GM21423 (cell line): ENCODE results near the gene ADCY1.

Source experiments
- ATAC-seq: cut with Tn5 transposase; IDR thresholded peaks from one replicate; pipeline ENCODE4 v1.9.1; 2021; ENCODE audit warnings: mild to moderate bottlenecking, moderate library complexity; ENCODE audit not compliant: unreplicated experiment

Gene ADCY1

GRCh38 chr7:45663167-45663921 lies 89.2 kb downstream of the ADCY1 start:
- ATAC-seq: no peak

DNA sequence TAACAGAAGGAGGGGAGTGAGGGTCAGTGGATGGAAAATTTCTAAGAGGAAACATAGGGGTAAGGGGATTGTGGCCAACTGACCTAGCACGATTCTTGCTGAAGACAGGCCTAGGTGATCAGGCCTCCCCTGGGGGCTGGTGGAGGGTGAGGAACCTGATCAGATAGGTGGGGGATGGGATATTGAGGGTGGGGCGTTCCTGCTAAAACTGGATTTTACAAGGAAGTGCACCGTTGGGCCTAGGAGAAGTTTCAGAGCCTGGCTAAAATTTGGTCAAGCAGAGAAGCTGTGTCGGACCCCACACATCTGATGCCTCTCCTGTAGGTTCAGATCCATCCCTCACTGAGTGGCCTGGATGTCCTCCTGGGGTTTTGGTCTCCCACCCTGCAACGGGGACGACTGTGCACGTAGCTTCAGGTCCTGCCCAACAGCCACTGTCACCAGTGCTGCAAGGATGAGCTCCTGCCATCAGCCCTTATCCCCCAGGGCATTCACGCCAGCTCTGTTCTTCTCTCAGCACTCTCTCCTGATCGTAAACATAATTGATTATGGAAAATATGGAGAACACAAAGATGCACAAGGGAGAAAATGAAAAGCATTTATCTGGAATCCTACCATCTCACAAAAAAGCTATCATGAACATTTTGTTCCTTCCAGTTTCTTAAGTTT lies 89.9 kb downstream of the ADCY1 start:
- ATAC-seq: no peak

GRCh38 chr7:45665172-45665571 lies 91.0 kb downstream of the ADCY1 start:
- ATAC-seq: no peak

DNA sequence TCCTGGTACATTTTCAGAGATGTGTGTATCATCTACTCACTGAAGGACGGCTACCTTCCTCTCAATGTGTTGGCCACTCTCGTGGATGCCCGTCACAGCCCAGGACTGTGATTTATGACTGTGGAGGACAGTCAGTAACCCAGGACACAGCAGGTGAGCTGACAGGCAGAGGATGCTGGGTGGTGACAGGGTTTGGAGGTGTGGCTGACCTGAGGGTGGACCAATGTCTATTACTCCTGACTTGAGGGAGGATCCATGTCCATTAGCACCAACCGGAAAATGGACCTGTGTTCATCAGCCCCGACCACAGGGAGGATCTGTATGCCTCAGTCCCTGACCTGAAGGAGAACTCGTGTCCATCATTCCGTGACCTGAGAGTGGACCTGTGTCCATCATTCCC lies 96.1 kb downstream of the ADCY1 start:
- no peak for ATAC-seq

- ATAC-seq: no peak
Observed at GRCh38 chr7:45670717-45671116, 96.5 kb downstream of the ADCY1 start.

- no peak for ATAC-seq
Observed at GRCh38 chr7:45677311-45677900, 103.2 kb downstream of the ADCY1 start.

GRCh38 chr7:45679516-45679915 lies 105.3 kb downstream of the ADCY1 start:
- no peak for ATAC-seq

- no peak for ATAC-seq
Observed at GRCh38 chr7:45680776-45681175, 106.6 kb downstream of the ADCY1 start.

- ATAC-seq: no peak
Observed at GRCh38 chr7:45681596-45682357, 107.6 kb downstream of the ADCY1 start.

DNA sequence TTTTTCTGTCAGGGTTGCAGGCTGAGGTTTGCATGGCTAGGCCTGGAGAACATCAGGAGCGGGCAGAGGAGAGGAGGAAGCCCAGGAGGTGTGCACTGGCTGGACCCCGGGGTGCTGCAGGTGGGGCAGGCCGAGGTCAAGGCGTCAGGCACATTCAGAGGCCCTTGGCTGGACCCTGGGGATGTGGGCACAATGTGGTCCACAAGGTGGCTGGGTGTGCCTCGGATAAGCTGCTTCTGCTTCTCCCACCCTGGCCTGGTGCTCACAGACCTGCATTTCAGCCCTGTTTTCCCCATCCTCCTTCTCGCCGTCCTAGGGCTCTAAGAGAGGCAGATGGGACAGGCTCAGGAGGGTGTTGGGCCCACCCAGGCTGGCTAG lies 108.2 kb downstream of the ADCY1 start:
- no peak for ATAC-seq

GRCh38 chr7:45682836-45683555 lies 108.8 kb downstream of the ADCY1 start:
- no peak for ATAC-seq

- no peak for ATAC-seq
Observed at GRCh38 chr7:45683556-45684148, 109.5 kb downstream of the ADCY1 start.

DNA sequence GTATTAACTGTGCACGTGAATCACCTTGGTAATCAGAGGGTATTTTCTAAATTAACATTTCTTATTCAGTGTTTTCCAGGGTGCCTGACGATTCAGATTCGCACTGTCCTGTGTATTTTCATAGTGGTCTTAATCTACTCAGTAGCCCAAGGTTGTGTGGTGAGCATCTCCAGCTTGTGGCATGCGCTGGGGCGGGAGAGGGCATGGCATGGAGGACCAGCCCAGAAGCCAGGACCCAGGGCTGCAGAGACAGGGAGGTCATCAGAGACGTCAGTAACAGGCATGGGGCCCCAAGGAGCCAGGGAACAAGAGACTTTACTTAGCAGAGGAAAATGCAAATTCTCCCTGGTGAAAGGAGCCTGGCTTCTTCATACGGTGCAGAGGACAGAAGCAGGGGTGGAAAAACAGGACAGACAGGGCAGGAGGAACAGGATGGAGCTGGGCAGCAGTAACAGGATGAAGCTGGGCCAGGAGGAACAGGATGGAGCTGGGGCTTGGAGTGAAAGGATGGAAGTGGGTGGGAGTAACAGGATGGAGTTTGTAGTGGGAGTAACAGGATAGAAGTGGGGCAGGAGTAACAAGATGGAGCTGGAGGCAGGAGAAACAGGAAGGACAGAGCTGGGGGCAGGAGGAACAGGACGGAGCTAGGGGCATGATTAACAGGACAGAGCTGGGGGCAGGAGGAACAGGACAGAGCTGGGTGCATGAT lies 110.9 kb downstream of the ADCY1 start:
- no peak for ATAC-seq

GRCh38 chr7:45685619-45686240 lies 111.6 kb downstream of the ADCY1 start:
- no peak for ATAC-seq

GRCh38 chr7:45686441-45687184 lies 112.4 kb downstream of the ADCY1 start:
- ATAC-seq: no peak

DNA sequence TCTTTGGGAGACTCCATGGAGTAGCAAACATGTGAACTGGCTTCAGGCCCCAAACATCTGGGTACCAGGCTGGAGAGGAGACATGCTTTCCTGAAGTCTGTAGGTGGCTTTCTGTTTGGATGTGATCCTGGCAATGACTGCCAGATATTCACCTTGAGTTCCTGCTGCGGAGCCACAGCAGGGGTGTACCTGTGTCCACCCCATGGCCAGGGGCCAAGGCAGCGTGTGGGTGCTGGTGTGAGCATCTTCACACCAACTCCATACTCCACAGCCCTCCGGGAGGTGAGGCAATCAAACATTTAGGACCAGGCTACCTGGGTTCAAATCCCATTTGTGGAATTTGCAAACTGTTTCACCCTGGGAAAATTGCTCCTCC lies 113.0 kb downstream of the ADCY1 start:
- no peak for ATAC-seq

DNA sequence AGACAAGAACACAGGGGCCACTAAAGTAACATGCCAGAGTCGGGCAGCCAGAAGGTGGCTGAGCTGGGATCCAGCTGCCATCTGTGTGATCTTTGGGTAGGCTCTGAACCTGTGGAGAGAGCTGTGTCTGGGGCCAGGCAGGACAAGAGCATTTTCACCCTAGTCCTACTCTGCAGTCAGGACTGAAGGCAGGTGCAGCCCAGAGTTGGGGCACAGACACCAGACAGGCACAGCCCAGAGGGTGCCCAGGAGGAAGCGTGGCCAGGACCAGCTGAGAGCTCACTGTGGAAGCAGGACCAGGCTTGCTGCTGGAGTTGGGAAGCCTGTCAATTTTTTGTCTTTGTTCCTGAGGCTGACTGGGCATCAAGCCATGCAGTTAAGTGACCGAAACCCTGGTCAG lies 113.6 kb downstream of the ADCY1 start:
- no peak for ATAC-seq

- no peak for ATAC-seq
Observed at GRCh38 chr7:45688382-45688781, 114.2 kb downstream of the ADCY1 start.
